Activated CD4-positive, CD25-positive, alpha-beta regulatory T cell treated with anti-CD3 and anti-CD28 coated beads, Interleukin-2, amount 50 U/mL, for 16 hours (primary cell): ENCODE results near the gene PSAP.

Source experiments
- DNase-seq: peaks from one replicate; pipeline ENCODE4 v3.0.0-alpha.2; 2020; ENCODE audit warnings: low read depth, low spot score

The PSAP gene

DNA sequence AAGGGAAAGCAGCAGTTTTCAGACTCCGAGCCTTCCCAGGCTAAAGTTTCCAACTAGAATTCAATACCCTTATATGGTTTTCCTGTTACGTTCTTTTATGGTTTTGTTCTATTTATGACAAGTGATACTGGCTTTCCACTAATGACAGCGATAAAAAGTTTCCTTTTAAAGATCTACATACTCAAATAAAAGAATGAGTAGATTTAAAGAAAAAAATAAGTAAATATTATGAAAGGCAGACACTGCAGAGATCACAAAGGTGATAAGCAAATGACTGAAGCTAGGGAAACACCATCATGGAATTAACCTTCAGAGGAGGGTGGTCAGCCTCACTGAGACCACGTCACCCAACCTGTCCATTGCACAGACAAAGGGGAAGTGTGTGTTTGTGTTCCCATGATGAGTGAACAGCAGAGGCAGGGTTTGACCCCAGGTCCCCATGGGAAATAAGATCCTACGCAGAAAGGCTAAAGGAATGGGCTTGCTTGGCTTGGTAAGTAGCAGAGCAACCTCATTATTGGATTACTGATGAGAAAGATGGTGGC lies 81.7 kb downstream of the PSAP start:
- DNase-seq, result no peak

DNA sequence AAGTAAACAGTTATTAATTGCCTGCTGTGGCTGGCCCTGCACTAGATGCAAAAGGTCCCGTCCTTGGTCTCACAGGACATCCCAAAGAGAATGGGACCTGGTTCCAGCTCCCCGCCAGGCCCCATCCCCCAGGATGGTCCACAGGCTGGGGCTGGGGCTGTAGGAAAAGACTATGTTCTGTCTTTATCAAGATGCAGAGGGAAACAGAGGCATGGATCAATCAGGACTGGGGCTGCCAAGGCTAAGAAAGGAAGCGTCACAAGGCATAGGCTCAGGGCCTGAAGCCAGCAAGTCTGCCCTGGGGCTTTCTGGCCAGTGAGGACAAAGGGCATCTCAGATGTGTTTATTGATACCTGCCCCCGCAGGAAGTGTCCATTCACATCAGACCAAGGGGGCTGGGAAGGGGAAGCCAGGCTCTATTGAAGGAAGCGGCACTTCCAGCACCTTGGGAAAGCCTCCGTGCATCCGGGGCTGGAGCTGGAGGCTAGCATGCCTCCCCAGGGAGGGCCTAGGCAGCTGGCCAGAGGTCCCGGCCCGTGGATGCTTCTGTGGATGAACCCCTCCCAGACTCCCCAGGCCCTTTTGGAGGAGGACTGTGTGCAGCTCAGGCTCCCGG lies 83.5 kb downstream of the PSAP start:
- DNase-seq, result no peak

DNA sequence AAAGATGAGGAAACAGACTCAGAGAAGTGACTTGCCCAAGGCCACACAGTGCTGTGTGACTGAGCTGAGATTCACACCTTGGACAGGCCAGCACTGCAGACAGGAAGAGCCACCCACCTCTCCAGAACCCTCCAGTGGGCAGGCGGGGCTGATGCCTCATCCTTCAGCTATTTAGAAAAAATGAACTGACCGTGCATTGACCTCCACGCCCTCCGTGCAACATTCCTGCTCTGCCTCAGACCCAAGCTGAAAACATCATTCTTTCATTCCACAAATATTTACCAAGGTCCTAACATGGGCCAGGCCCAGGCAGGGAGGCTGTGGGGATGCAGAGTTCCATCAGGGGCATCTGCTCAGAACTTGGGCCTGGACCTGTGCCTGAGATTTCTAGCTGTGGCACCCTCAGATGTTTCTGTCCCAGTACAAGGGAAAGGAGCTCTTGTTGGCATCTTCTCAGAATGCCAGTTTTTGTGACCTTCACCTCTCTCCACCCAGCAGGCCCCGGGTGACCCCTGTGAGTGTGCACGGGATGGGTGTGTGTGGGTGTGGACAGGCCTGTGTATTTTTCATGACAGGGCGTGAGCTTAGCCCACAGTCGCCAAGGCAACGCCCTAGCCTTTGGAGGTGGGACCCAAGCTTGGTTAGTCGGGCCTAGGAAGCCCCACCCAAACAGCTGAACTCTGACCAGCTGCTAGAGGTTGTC lies 84.2 kb downstream of the PSAP start:
- no peak for DNase-seq
